ENCODE results near the gene RFX6. TPM values are rescaled to one million over a fixed set of nuclear protein-coding genes. Genes with fewer than 3 reads are reported as not detected.

RFX6 gene
- total and polyA plus RNA-seq, 9 donors, result not detected

DNA sequence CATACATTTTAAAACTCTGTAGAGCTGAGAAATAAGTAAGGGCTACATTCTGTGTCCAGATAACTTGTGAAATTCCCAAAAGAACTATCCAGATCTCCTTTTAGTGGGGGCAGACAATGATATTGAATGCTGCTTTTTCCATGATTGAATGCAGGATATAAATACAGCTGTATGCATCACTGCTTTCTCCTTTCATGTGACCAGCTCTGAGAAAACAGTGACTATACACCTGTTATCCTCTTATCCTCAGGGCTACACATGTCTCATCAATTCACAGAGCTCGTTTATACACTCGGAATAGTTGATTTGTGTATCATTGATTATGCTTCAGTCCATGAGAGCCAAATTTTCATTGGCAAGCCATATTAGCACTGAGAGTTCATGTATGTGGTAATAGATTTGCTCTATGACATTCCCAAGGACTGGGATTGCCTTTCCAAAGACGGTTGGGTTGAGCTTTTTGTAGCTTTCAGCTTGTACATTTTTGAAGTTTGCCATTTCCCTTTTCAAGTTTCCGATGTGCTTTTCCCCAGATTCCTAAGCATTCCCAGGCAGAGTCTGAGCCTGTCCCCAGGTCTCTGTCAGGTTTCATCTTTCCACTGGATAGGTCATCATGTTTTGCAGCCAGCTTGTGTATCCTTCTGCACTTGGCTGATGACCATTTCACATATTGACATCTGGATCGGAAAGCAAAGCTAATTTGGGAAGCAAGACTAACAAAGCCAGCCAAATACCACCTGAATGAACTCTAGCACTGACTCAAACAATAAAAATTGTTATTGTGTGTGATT is 97.7 kb downstream of the RFX6 start:
- Histone ChIP-seq H3K27me3 (no peaks in the 10 kb centered on the region), H3K36me3 (no peaks in the 10 kb centered on the region), H3K27ac (no peak overlapping the region), H3K4me1 (ENCODE audit: insufficient read depth) (no peaks in the 10 kb centered on the region), H3K9me3 (no peaks in the 10 kb centered on the region), H3K4me3 (no peak overlapping the region)
- WGBS, 3 donors, result 50 to 69% (median 65%) methylated on average over 5 of the region's 5 CpGs
- TF ChIP-seq, protein P1, sequence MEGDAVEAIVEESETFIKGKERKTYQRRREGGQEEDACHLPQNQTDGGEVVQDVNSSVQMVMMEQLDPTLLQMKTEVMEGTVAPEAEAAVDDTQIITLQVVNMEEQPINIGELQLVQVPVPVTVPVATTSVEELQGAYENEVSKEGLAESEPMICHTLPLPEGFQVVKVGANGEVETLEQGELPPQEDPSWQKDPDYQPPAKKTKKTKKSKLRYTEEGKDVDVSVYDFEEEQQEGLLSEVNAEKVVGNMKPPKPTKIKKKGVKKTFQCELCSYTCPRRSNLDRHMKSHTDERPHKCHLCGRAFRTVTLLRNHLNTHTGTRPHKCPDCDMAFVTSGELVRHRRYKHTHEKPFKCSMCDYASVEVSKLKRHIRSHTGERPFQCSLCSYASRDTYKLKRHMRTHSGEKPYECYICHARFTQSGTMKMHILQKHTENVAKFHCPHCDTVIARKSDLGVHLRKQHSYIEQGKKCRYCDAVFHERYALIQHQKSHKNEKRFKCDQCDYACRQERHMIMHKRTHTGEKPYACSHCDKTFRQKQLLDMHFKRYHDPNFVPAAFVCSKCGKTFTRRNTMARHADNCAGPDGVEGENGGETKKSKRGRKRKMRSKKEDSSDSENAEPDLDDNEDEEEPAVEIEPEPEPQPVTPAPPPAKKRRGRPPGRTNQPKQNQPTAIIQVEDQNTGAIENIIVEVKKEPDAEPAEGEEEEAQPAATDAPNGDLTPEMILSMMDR (IDR thresholded peaks at IDR 0.05), result no peak
- no peak for TF ChIP-seq EP300 (IDR thresholded peaks at IDR 0.05)
- TF ChIP-seq POLR2A (IDR thresholded peaks at IDR 0.05), result no peak
- no peak for DNase-seq
- intact Hi-C loops (cut with DNase I), result no loop called here

DNA sequence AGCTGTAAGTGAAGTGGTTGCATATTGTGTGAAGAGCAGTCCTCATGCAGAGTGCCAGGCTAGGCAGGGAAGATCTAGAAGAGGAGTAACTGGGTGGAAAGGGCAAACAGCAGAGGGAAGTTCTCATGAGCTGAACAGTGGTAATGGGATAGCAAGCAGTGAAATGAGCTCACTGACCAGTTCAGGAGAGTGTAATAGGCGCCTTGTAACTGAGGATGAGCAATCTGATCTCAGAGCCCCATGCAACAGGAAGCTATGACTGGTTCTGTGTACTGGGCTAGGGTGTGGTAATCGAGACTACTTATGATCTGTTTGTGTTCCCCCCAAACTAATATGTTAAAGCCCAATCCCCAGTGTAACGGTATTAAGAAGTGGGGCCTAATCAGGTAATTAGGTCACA is 98.6 kb downstream of the RFX6 start:
- Histone ChIP-seq H3K27me3 (no peaks in the 10 kb centered on the region), H3K27ac (no peak overlapping the region), H3K9me3 (no peaks in the 10 kb centered on the region), H3K36me3 (no peaks in the 10 kb centered on the region), H3K4me3 (no peak overlapping the region), H3K4me1 (ENCODE audit: insufficient read depth) (no peaks in the 10 kb centered on the region)
- no peak for TF ChIP-seq EP300 (IDR thresholded peaks at IDR 0.05)
- no peak for TF ChIP-seq POLR2A (IDR thresholded peaks at IDR 0.05)
- TF ChIP-seq, protein P1 (IDR thresholded peaks at IDR 0.05), result no peak
- intact Hi-C loops (cut with DNase I), result no loop called here
- DNase-seq, result no peak
- 72 to 90% (median 82%) methylated on average over 3 of the region's 3 CpGs for WGBS, 3 donors

DNA sequence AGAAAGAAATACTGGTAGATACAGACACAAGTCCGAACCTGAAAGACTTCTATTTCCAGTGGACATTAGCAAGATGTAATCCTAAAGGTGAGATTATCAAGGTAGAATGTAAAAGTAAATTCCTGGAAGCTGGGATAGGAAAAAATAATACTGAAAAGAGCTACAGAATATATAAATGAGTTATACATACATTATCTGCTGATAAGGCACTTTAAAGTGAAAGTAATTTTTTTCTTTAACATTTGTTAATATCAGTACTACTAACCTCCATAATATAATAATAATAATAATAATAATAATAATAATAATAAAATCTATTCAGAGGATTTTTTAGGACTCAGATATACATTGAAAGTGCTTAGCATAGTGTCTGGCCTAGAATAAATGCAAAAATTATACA is 102.5 kb downstream of the RFX6 start:
- Histone ChIP-seq H3K4me3 (no peak overlapping the region), H3K36me3 (no peaks in the 10 kb centered on the region), H3K4me1 (ENCODE audit: insufficient read depth) (no peaks in the 10 kb centered on the region), H3K27me3 (no peaks in the 10 kb centered on the region), H3K27ac (no peak overlapping the region), H3K9me3 (no peaks in the 10 kb centered on the region)
- TF ChIP-seq, protein P1 (IDR thresholded peaks at IDR 0.05), result no peak
- TF ChIP-seq EP300 (IDR thresholded peaks at IDR 0.05), result no peak
- no peak for TF ChIP-seq POLR2A (IDR thresholded peaks at IDR 0.05)
- WGBS, 3 donors, result 73 to 79% (median 77%) methylated on average over 1 of the region's 1 CpG
- intact Hi-C loops (cut with DNase I), result no loop called here
- DNase-seq, result no peak

Other genes starting within 250 kb of the RFX6 start
- gene ZUP1, start 208.5 kb upstream of the RFX6 start, total RNA-seq, result 1 to 10 TPM; 4.3 to 8.6 (median 5.0) TPM
- 1 to 10 TPM; 3.5 to 4.3 TPM for gene ZUP1, start 208.5 kb upstream of the RFX6 start, polyA plus RNA-seq
- gene KPNA5, start 196.0 kb upstream of the RFX6 start, total RNA-seq, result 10 to 100 TPM; 14.4 to 50.6 (median 36.5) TPM
- gene KPNA5, start 196.0 kb upstream of the RFX6 start, polyA plus RNA-seq, result 1 to 10 TPM; 7.1 to 9.3 TPM
- gene FAM162B, start 111.5 kb upstream of the RFX6 start, total RNA-seq, result 1 to 10 TPM; 2.2 to 9.5 (median 6.4) TPM
- 10 to 100 TPM in 1 of 2 donors, 1 to 10 TPM in 1; 4.7 to 11.6 TPM for gene FAM162B, start 111.5 kb upstream of the RFX6 start, polyA plus RNA-seq
- not detected for gene GPRC6A, start 48.2 kb upstream of the RFX6 start, total RNA-seq
- not detected for gene GPRC6A, start 48.2 kb upstream of the RFX6 start, polyA plus RNA-seq